ENCODE measurements around the gene USO1.
"Not testable (repeated sequence)": the region's sequence is repeated elsewhere in the genome, so short reads cannot be mapped to it uniquely, and the experiment has no call there.

Gene USO1

DNA sequence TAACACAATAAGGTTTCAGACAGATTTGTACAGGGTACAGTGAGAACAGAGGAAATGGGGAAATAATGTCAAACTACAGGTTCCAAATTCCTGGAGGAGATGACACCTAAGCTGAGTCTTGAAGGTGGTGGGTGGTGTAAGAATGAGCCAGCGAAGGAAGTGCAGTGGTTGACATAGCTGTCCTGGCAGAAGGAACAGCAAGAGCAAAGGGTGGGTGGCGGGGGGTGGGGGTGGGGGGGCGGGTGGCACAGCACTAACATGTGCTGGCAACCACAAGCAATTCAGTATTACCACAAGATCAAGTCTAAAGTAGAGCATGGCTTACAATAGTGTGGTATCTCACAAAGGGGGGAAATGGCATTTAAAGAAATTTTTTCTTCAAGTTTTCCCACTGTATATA is 38.0 kb upstream of the USO1 start:
- H3K9ac ChIP-seq (ENCODE audit: low read length) = no peak overlapping the region
- H3K9me3 ChIP-seq (ENCODE audit: insufficient read depth, low read length) = no peaks in the 10 kb centered on the region
- H3K4me3 ChIP-seq (ENCODE audit: low read length) = no peak overlapping the region
- peaks cover 6% of the 10 kb centered on the region for H3K36me3 ChIP-seq (replicated peaks; ENCODE audit: low read depth, low read length)
- H3K27ac ChIP-seq (ENCODE audit: low read length) = no peak overlapping the region
- TF ChIP-seq, protein P1, sequence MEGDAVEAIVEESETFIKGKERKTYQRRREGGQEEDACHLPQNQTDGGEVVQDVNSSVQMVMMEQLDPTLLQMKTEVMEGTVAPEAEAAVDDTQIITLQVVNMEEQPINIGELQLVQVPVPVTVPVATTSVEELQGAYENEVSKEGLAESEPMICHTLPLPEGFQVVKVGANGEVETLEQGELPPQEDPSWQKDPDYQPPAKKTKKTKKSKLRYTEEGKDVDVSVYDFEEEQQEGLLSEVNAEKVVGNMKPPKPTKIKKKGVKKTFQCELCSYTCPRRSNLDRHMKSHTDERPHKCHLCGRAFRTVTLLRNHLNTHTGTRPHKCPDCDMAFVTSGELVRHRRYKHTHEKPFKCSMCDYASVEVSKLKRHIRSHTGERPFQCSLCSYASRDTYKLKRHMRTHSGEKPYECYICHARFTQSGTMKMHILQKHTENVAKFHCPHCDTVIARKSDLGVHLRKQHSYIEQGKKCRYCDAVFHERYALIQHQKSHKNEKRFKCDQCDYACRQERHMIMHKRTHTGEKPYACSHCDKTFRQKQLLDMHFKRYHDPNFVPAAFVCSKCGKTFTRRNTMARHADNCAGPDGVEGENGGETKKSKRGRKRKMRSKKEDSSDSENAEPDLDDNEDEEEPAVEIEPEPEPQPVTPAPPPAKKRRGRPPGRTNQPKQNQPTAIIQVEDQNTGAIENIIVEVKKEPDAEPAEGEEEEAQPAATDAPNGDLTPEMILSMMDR (IDR thresholded peaks at IDR 0.05; ENCODE audit: low read depth, low read length) = no peak
- no peak for TF ChIP-seq EZH2phosphoT487 (IDR thresholded peaks at IDR 0.05; ENCODE audit: low read depth)
- no peaks in the 10 kb centered on the region for H3K4me1 ChIP-seq (ENCODE audit: low read length)
- H4K20me1 ChIP-seq (ENCODE audit: insufficient read depth, low read length) = no peaks in the 10 kb centered on the region
- H3K4me2 ChIP-seq (ENCODE audit: low read length) = no peak overlapping the region
- no peak overlapping the region for H2AFZ ChIP-seq (ENCODE audit: low read depth, low read length)
- no peaks in the 10 kb centered on the region for H3K27me3 ChIP-seq (ENCODE audit: low read depth, low read length)
- H3K79me2 ChIP-seq (ENCODE audit: low read length) = no peaks in the 10 kb centered on the region

GRCh38 chr4:75687125-75687524 is 37.3 kb upstream of the USO1 start:
- H3K9me3 ChIP-seq (ENCODE audit: insufficient read depth, low read length); H3K36me3 ChIP-seq (replicated peaks; ENCODE audit: low read depth, low read length); H3K9ac ChIP-seq (ENCODE audit: low read length); H3K4me3 ChIP-seq (ENCODE audit: low read length); H2AFZ ChIP-seq (ENCODE audit: low read depth, low read length); H4K20me1 ChIP-seq (ENCODE audit: insufficient read depth, low read length); H3K4me1 ChIP-seq (ENCODE audit: low read length); H3K79me2 ChIP-seq (ENCODE audit: low read length); H3K27ac ChIP-seq (ENCODE audit: low read length); H3K4me2 ChIP-seq (ENCODE audit: low read length); H3K27me3 ChIP-seq (ENCODE audit: low read depth, low read length): not testable (repeated sequence)

GRCh38 chr4:75692066-75692465 is 32.3 kb upstream of the USO1 start:
- not testable (repeated sequence) for H3K4me2 ChIP-seq (ENCODE audit: low read length); H3K79me2 ChIP-seq (ENCODE audit: low read length); H3K9me3 ChIP-seq (ENCODE audit: insufficient read depth, low read length); H2AFZ ChIP-seq (ENCODE audit: low read depth, low read length); H3K27me3 ChIP-seq (ENCODE audit: low read depth, low read length); H4K20me1 ChIP-seq (ENCODE audit: insufficient read depth, low read length); H3K36me3 ChIP-seq (replicated peaks; ENCODE audit: low read depth, low read length); H3K9ac ChIP-seq (ENCODE audit: low read length); H3K4me3 ChIP-seq (ENCODE audit: low read length); H3K27ac ChIP-seq (ENCODE audit: low read length); H3K4me1 ChIP-seq (ENCODE audit: low read length)

DNA sequence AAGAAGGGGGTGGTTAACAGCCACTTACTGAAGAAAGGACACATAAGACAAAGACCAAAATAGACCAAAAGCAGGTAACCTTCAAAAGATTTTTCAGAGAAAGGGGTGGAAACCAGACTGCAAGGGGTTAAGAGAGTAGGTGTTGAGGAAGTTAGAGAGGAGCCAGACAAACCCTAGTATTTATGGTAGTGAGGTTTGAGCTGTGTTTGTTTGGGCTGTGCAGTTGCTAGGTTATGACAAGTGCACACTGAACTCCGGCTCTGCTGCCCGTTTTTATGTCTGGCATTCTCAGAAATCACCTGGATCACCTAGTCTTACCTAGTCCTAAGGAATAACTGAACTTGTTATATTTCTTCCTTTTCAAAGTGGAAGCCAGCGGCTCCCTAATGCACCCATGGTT is 28.3 kb upstream of the USO1 start:
- Histone ChIP-seq H3K9ac (ENCODE audit: low read length) (no peak overlapping the region), H3K4me3 (ENCODE audit: low read length) (no peak overlapping the region), H3K36me3 (replicated peaks; ENCODE audit: low read depth, low read length) (no peaks in the 10 kb centered on the region), H3K4me1 (ENCODE audit: low read length) (peaks cover 18% of the 10 kb centered on the region), H3K79me2 (ENCODE audit: low read length) (no peaks in the 10 kb centered on the region), H3K27me3 (ENCODE audit: low read depth, low read length) (no peaks in the 10 kb centered on the region), H3K27ac (ENCODE audit: low read length) (no peak overlapping the region), H2AFZ (ENCODE audit: low read depth, low read length) (no peak overlapping the region), H4K20me1 (ENCODE audit: insufficient read depth, low read length) (no peaks in the 10 kb centered on the region), H3K9me3 (ENCODE audit: insufficient read depth, low read length) (no peaks in the 10 kb centered on the region), H3K4me2 (ENCODE audit: low read length) (no peak overlapping the region)
- TF ChIP-seq, protein P1 (IDR thresholded peaks at IDR 0.05; ENCODE audit: low read depth, low read length) = no peak
- TF ChIP-seq EZH2phosphoT487 (IDR thresholded peaks at IDR 0.05; ENCODE audit: low read depth) = no peak

DNA sequence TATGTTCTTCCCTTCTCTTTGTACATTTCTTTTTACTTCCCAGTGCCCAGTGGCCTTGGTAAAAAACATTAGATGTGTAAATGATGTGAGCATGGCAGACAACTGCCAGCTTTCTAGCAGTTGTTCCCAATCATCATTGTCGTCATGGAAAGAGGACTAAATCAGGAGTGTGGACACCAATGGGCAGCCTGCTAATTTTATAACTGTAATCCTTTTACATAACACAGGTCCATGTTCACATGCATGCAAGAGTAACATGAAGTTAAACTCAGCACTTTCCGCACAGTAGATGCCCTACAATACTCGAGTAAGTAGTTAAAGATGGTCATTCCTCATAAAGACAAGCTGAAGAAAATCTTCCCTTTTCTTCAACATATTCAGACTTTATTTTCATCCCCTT is 27.8 kb upstream of the USO1 start:
- Histone ChIP-seq H3K36me3 (replicated peaks; ENCODE audit: low read depth, low read length) (no peaks in the 10 kb centered on the region), H3K4me3 (ENCODE audit: low read length) (no peak overlapping the region)

More for the DNA sequence above, 27.8 kb upstream of the USO1 start:
- Histone ChIP-seq H3K9me3 (ENCODE audit: insufficient read depth, low read length) (no peaks in the 10 kb centered on the region), H3K27me3 (ENCODE audit: low read depth, low read length) (no peaks in the 10 kb centered on the region), H3K79me2 (ENCODE audit: low read length) (no peaks in the 10 kb centered on the region), H2AFZ (ENCODE audit: low read depth, low read length) (no peak overlapping the region), H3K27ac (ENCODE audit: low read length) (no peak overlapping the region), H3K4me2 (ENCODE audit: low read length) (no peak overlapping the region), H3K9ac (ENCODE audit: low read length) (no peak overlapping the region), H4K20me1 (ENCODE audit: insufficient read depth, low read length) (no peaks in the 10 kb centered on the region), H3K4me1 (ENCODE audit: low read length) (peaks cover 18% of the 10 kb centered on the region)
- TF ChIP-seq EZH2phosphoT487 (IDR thresholded peaks at IDR 0.05; ENCODE audit: low read depth) = no peak
- TF ChIP-seq, protein P1 (IDR thresholded peaks at IDR 0.05; ENCODE audit: low read depth, low read length) = no peak
